ENCODE data around the gene SDR42E1. TPM values are rescaled to one million over a fixed set of nuclear protein-coding genes. Genes with fewer than 3 reads are reported as not detected.
"Not testable (repeated sequence)": the region's sequence is repeated elsewhere in the genome, so short reads cannot be mapped to it uniquely, and the experiment has no call there.

SDR42E1 gene
- total RNA-seq, 1 donor from 2014 or later: 1.9 TPM

- DNase-seq (ENCODE audit: low spot score): no peak
Measured at GRCh38 chr16:82005027-82005830, 6.0 kb downstream of the SDR42E1 start.

GRCh38 chr16:82004601-82005000 is 6.7 kb downstream of the SDR42E1 start:
- DNase-seq (ENCODE audit: low spot score): no peak

- no peak for DNase-seq (ENCODE audit: low spot score)
Measured at GRCh38 chr16:82002831-82003230, 8.4 kb downstream of the SDR42E1 start.

- peak; percentile 87 for DNase-seq (ENCODE audit: low spot score)
Measured at GRCh38 chr16:81997738-81998137, 13.5 kb downstream of the SDR42E1 start.

GRCh38 chr16:81996664-81997509 is 14.4 kb downstream of the SDR42E1 start:
- peak; percentile 68 for DNase-seq (ENCODE audit: low spot score)

- no peak for DNase-seq (ENCODE audit: low spot score)
Measured at GRCh38 chr16:81995651-81996050, 15.6 kb downstream of the SDR42E1 start.

GRCh38 chr16:81994485-81994884 is 16.8 kb downstream of the SDR42E1 start:
- no peak for DNase-seq (ENCODE audit: low spot score)

GRCh38 chr16:81992859-81993258 is 18.4 kb downstream of the SDR42E1 start:
- DNase-seq (ENCODE audit: low spot score): no peak

GRCh38 chr16:81987706-81988105 is 23.6 kb downstream of the SDR42E1 start:
- DNase-seq (ENCODE audit: low spot score): no peak

GRCh38 chr16:81987121-81987520 is 24.1 kb downstream of the SDR42E1 start:
- no peak for DNase-seq (ENCODE audit: low spot score)

GRCh38 chr16:81977335-81977942 is 33.8 kb downstream of the SDR42E1 start:
- DNase-seq (ENCODE audit: low spot score): not testable (repeated sequence)

GRCh38 chr16:81975637-81976036 is 35.6 kb downstream of the SDR42E1 start:
- DNase-seq (ENCODE audit: low spot score): no peak

- no peak for DNase-seq (ENCODE audit: low spot score)
Measured at GRCh38 chr16:81973737-81974136, 37.5 kb downstream of the SDR42E1 start.

GRCh38 chr16:81971853-81972252 is 39.4 kb downstream of the SDR42E1 start:
- no peak for DNase-seq (ENCODE audit: low spot score)

GRCh38 chr16:81967358-81967757 is 43.9 kb downstream of the SDR42E1 start:
- DNase-seq (ENCODE audit: low spot score): no peak

GRCh38 chr16:81964808-81965207 is 46.5 kb downstream of the SDR42E1 start:
- no peak for DNase-seq (ENCODE audit: low spot score)

- DNase-seq (ENCODE audit: low spot score): no peak
Measured at GRCh38 chr16:81956213-81956948, 54.9 kb downstream of the SDR42E1 start.

- DNase-seq (ENCODE audit: low spot score): no peak
Measured at GRCh38 chr16:81951564-81951963, 59.7 kb downstream of the SDR42E1 start.

- no peak for DNase-seq (ENCODE audit: low spot score)
Measured at GRCh38 chr16:81946206-81946605, 65.1 kb downstream of the SDR42E1 start.

- no peak for DNase-seq (ENCODE audit: low spot score)
Measured at GRCh38 chr16:81945665-81946064, 65.6 kb downstream of the SDR42E1 start.

- DNase-seq (ENCODE audit: low spot score): no peak
Measured at GRCh38 chr16:81942007-81942601, 69.2 kb downstream of the SDR42E1 start.

Data from umbilical cord (tissue), 2 donors.